HG03095 (cell line): ENCODE results near the gene DENND1A.
"Not testable (repeated sequence)": the region's sequence is repeated elsewhere in the genome, so short reads cannot be mapped to it uniquely, and the experiment has no call there.

ENCODE experiments used
- ATAC-seq: cut with Tn5 transposase; IDR thresholded peaks from one replicate; pipeline ENCODE4 v1.9.1; 2021; ENCODE audit warnings: moderate library complexity; ENCODE audit not compliant: unreplicated experiment

DENND1A gene, protein sequence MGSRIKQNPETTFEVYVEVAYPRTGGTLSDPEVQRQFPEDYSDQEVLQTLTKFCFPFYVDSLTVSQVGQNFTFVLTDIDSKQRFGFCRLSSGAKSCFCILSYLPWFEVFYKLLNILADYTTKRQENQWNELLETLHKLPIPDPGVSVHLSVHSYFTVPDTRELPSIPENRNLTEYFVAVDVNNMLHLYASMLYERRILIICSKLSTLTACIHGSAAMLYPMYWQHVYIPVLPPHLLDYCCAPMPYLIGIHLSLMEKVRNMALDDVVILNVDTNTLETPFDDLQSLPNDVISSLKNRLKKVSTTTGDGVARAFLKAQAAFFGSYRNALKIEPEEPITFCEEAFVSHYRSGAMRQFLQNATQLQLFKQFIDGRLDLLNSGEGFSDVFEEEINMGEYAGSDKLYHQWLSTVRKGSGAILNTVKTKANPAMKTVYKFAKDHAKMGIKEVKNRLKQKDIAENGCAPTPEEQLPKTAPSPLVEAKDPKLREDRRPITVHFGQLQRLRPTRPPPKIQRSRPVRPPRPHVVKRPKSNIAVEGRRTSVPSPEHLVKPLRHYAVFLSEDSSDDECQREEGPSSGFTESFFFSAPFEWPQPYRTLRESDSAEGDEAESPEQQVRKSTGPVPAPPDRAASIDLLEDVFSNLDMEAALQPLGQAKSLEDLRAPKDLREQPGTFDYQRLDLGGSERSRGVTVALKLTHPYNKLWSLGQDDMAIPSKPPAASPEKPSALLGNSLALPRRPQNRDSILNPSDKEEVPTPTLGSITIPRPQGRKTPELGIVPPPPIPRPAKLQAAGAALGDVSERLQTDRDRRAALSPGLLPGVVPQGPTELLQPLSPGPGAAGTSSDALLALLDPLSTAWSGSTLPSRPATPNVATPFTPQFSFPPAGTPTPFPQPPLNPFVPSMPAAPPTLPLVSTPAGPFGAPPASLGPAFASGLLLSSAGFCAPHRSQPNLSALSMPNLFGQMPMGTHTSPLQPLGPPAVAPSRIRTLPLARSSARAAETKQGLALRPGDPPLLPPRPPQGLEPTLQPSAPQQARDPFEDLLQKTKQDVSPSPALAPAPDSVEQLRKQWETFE

DNA sequence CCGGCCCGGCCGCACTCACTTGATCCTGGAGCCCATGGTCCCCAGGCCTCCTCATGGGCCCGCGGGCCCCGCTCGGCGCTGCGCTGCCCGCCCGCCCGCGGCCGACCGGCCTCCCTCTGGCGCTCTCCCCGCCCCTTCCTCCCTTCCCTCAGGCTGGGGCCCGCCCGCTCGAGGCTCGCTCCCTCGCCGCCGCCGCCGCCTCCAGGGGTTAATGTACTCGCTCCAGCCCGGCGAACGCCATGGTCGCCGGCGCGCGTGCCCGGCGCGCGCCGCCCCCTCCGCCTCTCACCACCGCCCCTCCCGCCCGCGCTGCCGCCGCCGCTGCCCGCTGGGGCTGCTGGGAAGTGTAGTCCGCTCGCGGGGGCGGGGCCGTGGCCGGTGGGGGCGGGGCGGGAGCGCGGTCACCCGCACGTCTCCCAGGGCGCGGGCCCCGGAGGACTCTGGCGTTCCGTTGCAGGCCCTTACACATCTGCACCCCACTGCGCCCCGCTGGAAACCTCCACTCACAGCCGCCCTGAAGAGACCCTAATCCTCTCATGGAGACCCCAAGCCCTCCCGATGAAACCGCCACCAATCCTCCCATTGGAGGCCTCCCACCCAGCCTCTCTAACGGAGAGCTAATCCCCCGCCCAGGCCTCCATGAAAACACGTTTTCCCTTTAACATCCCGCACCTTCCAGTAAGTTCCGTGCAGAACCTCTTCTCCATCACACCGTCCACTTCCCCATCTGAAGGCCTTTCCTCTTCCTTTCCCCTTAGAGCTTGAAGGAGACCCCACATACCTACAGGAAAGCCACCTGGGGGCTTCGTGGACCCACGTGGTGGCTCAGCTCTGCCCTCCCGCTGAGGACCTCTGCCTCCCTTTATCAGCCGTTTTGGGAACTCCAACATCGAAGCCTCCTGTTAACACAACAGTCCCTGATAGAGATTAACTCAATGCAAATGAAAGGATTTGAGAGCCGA lies at the start of gene DENND1A:
TSS of gene DENND1A (minus strand) at position 257 of the 962 bp plus-strand sequence. CDS start at position 36, 221 bp downstream.
- peak; percentile 72 for ATAC-seq

DNA sequence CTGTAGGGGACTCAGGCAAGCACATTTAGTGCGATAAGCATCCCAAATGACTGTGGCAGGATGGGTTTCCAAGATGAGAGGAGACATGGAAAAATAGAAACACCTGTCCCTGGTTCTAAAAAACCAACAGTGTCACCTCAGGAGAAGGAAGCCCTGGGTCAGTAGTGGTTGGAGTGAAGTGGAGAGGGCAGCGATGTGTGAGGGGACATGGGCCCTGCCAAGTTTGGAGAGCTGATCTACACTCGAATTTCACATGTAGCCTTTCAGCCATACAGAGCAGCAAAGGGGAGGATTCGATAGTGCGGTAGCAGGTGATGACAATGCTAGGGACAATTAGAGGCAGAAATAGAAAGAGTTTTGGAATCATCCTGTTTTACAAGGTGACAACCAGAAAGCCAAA lies 49.1 kb upstream of the DENND1A start:
- ATAC-seq, result no peak

GRCh38 chr9:123976579-123976978 lies 46.7 kb upstream of the DENND1A start:
- not testable (repeated sequence) for ATAC-seq

DNA sequence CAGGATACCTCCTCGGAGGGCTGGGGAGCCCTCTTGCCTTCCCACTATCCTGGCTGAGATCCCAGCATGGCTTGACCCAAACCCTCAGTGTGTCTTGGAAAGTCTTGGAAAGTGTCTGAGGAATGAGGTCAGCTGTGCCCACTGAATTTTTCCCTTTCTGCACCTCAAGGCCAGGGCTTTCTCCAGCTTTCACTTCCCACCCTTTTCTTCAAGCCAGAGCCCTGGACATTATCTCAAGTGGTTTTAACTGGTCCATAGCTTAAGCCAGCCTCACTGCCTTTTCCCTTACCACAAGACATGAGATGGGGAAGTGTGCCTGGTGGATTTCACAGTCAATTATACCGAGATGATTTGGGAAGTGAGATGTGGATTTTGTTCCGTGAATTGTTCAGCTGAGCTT lies 45.9 kb upstream of the DENND1A start:
- ATAC-seq, result no peak

- ATAC-seq, result no peak
Measured at GRCh38 chr9:123974471-123974870, 44.5 kb upstream of the DENND1A start.

DNA sequence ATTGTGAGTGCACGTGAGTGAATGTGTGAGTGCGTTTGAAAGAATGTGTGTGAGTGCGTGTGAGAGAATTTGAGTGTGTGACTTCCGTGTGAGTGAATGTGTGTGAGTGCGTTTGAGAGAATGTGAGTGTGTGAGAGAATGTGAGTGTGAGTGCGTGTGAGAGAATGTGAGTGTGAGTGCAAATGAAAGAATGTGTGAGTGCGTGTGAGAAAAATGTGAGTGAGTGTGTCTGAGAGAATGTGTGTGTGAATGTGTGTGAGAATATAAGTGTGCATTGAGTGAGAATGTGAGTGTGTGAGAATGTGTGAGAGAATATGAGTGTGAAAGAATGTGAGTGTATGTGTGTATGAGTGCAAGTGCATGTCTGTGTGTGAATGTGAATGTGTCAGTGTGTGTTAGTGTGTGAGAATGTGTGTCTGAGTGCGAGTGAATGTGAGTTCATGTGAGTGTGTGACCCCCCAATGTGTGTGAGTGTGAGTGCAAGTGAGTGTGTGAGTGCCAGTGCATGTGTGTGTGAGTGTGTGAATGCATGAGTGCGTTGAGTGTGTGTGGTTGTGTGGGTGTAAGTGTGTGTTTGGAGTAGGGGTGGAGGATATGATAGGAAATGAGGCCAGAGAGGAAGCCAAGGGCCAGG lies 43.8 kb upstream of the DENND1A start:
- ATAC-seq, result no peak

DNA sequence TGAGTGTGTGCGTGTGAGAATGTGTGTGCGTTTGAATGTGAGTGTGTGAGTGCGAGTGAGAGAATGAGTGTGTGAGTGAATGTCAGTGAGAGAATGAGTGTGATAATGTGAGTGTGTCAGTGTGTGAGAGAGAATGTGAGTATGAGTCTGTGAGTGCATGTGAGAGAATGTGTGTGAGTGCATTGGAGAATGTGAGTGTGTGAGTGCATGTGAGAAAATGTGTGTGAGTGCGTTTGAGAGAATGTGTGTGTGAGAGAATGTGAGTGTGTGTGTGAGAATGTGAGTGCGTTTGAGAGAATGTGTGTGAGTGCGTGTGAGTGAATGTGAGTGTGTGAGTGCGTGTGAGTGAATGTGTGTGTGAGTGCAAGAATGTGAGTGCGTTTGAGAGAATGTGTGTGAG lies 42.7 kb upstream of the DENND1A start:
- no peak for ATAC-seq

- no peak for ATAC-seq
Measured at GRCh38 chr9:123967323-123967722, 37.4 kb upstream of the DENND1A start.

DNA sequence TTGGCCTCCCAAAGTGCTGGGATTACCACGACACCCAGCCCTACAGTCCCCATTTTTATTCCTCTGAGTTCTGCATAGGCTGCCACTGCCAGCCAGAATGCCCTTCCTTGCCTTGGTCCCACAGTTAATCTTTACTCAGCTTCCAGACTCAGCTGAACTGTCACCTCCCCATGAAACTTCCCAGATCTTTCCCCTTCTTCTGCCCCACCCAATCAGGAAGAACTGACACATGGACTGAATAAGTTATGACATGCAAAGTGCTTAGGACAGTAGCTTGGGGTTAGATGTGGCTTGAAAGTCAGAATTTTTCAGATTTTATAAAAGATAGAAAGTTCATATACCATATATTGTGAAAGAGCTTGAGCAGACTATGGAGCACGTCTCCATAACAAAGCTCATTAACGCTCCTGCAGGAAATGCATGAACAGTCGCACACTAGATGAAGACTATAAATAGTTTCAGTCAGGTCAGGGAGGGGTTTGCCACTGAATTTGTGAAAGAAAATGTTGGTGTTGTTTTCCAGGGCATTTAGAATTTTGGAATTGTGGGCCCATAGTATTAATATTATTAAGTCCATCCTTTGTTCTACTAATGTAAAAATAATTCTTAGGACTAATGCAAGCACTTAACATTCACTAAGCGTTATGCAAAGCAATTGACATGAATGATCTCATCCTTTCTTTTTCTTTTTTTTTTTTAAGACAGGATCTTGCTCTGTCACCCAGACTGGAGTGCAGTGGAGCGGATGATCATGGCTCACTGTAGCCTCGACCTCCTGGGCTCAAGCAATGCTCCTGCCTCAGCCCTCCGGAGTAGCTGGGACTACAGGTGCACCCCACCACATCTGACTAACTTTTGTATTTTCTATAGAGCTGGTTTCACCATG lies 36.1 kb upstream of the DENND1A start:
- ATAC-seq, result no peak

- no peak for ATAC-seq
Measured at GRCh38 chr9:123964761-123965160, 34.8 kb upstream of the DENND1A start.

GRCh38 chr9:123960965-123961364 lies 31.0 kb upstream of the DENND1A start:
- no peak for ATAC-seq

GRCh38 chr9:123960366-123960765 lies 30.4 kb upstream of the DENND1A start:
- ATAC-seq, result no peak

DNA sequence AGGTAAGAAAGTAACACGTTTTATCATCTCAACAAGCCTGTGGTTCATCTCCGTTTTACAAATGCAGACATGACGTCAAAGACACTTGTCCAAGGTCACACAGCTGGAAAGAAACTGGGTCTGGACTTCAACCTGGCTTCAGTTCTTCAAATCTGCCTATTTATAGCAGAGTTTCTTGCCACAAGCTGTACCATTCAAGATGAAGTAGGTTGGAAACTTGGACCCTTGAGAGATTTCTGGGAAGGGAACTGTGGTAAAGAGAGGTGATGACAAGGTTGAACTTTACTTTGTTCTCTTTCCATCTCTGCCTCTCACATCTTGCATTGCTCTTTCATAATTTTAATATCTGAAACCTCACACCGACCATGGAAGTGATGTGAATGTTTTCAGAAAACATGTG lies 29.9 kb upstream of the DENND1A start:
- ATAC-seq, result no peak

DNA sequence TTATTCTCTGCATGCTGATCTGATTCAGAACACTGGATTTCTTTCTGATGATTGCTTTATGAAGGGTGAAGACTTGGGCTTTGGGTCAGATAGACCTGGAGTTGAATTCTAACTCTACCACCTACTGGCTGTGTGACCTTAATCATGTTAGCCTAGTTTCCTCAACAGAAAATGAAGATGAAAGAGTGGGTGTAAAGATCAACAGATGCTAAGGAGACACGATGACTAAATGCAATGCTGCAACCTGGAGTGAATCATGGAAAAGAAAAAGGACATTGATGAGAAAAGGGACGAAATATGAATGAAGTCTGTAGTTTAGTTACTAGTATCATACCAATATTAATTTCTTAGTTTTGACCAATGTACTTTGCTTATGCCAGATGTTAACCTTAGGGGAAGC lies 27.8 kb upstream of the DENND1A start:
- no peak for ATAC-seq

DNA sequence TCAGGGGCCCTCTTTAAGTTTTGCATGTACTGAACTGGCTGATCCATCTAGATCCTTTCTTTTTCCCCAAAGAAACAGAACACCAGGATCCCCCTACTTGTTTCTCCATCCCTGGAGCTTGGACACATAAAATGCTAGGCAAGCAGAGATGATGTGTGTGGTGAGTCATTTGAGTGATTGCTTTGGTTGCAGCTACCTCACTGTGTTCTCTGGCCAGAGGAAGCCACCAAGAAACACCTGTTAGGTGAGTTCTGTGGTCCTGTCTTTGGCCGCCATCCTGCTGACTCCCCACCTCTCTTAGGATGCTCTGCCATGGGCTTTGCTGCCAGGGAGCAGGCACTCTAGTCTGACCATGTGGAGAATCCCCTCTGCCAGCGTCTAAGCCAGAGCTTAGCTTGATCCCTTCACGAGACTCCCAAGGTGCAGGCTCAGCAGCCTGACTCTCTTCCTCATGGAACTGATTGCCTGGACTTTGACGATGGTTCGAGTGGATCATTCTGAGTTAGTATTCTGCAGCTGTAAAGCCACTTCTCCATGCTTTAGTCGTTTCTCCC lies 27.3 kb upstream of the DENND1A start:
- ATAC-seq, result no peak

DNA sequence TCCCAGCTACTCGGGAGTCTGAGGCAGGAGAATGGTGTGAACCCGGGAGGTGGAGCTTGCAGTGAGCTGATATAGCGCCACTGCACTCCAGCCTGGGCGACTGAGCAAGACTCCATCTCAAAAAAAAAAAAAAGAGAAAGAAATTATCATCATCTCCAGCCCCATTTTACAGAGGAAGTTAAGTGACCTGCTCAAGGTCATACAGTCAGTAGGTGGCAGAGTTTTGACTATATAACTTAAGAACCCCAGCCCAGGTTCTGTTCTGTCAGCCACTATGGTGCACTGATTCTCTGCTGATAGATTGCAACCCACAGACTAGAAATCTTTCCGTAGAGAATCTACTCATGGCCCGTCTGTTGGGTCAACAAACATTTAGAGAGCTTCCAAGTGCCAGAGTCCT lies 25.7 kb upstream of the DENND1A start:
- no peak for ATAC-seq

DNA sequence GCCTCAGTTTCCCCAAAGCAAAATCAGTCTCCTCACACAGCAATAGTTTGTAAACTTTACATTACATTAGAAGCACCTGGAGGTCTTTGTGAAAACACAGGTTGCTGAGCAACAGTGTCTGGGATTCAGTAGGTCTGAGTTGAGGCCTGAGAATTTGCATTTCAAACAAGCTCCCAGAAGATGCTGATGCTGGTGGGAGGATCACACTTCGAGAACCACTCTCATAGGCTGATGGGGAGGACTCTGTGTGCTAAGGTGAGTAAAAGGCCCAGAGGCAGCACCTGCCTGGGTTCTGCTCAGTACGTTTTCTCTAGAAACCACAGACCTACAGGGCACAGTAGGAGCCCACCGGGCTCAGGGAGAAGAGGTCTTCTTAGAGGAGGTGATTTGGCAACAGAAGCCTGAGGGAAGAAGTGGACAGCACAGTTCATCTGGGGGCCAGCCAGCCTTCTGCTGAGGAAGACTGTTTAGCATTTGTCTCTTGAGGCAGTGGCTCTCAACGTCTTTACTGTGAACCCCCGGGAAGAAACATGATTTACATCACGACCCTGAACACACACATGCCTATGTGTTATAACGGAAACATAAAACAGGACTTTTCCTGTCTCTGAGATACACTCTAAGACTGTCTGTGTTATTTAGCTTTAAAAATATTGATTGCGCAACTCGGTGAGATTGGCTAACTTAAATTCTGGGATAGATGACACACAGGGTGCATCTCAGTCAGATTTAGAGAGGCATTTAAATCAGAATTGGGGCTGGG lies 24.8 kb upstream of the DENND1A start:
- no peak for ATAC-seq
